Measurements from ENCODE around the gene NRG2.

NRG2 gene

GRCh38 chr5:139962445-139962844 is 80.7 kb downstream of the NRG2 start:
- no peak for DNase-seq (ENCODE audit: low read depth in 2 of 2)
- TF ChIP-seq, protein P1, sequence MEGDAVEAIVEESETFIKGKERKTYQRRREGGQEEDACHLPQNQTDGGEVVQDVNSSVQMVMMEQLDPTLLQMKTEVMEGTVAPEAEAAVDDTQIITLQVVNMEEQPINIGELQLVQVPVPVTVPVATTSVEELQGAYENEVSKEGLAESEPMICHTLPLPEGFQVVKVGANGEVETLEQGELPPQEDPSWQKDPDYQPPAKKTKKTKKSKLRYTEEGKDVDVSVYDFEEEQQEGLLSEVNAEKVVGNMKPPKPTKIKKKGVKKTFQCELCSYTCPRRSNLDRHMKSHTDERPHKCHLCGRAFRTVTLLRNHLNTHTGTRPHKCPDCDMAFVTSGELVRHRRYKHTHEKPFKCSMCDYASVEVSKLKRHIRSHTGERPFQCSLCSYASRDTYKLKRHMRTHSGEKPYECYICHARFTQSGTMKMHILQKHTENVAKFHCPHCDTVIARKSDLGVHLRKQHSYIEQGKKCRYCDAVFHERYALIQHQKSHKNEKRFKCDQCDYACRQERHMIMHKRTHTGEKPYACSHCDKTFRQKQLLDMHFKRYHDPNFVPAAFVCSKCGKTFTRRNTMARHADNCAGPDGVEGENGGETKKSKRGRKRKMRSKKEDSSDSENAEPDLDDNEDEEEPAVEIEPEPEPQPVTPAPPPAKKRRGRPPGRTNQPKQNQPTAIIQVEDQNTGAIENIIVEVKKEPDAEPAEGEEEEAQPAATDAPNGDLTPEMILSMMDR (IDR thresholded peaks at IDR 0.05; ENCODE audit: low read depth, low read length) = no peak
- no peak overlapping the region for H3K4me3 ChIP-seq (replicated peaks in 1 of 2; ENCODE audit: low read depth in 2 of 2, low read length in 2 of 2)

- DNase-seq (ENCODE audit: low read depth in 2 of 2) = no peak
- no peak overlapping the region for H3K4me3 ChIP-seq (replicated peaks in 1 of 2; ENCODE audit: low read depth in 2 of 2, low read length in 2 of 2)
- TF ChIP-seq, protein P1 (IDR thresholded peaks at IDR 0.05; ENCODE audit: low read depth, low read length) = no peak
Observed at GRCh38 chr5:139961435-139962157, 81.5 kb downstream of the NRG2 start.

DNA sequence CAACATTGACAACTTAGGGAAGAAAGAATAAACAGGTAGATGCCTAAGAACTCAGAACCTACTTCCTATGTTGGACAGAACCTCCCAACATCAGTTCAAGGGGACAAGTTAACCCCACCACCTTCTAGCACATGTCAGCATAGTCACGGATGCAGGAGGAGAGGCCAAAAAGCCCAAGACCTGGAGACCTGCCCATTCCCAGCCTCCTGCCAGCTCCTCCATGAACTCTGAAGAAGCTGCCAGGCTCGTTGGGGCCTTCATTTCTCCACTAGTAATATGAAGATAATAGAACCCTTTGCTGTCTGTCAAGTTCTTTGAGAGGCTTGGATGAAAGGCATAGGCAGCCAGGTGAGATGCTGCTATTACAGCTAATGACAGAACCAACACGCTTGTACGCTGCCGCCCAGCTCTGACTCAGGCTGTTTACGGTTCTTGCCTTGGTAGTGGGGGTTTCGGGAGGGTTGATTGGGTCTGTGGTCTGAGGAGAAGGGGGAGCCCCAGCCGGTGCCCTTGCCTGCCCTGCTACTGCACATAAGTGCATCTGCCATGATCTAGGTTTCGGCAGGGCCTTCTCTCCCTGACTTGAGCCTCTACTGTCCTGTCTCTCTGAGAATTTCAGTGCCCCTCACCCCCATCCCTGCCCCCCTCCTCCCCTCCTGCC is 82.2 kb downstream of the NRG2 start:
- no peak overlapping the region for H3K4me3 ChIP-seq (replicated peaks in 1 of 2; ENCODE audit: low read depth in 2 of 2, low read length in 2 of 2)
- TF ChIP-seq, protein P1 (IDR thresholded peaks at IDR 0.05; ENCODE audit: low read depth, low read length) = no peak
- no peak for DNase-seq (ENCODE audit: low read depth in 2 of 2)

GRCh38 chr5:139958432-139959148 is 84.5 kb downstream of the NRG2 start:
- TF ChIP-seq, protein P1 (IDR thresholded peaks at IDR 0.05; ENCODE audit: low read depth, low read length) = no peak
- DNase-seq (ENCODE audit: low read depth in 2 of 2) = no peak
- no peak overlapping the region for H3K4me3 ChIP-seq (replicated peaks in 1 of 2; ENCODE audit: low read depth in 2 of 2, low read length in 2 of 2)

- H3K4me3 ChIP-seq (replicated peaks in 1 of 2; ENCODE audit: low read depth in 2 of 2, low read length in 2 of 2) = no peak overlapping the region
- DNase-seq (ENCODE audit: low read depth in 2 of 2) = no peak
- TF ChIP-seq, protein P1 (IDR thresholded peaks at IDR 0.05; ENCODE audit: low read depth, low read length) = no peak
Observed at GRCh38 chr5:139956342-139956741, 86.8 kb downstream of the NRG2 start.

- no peak overlapping the region for H3K4me3 ChIP-seq (replicated peaks in 1 of 2; ENCODE audit: low read depth in 2 of 2, low read length in 2 of 2)
- no peak for DNase-seq (ENCODE audit: low read depth in 2 of 2)
- TF ChIP-seq, protein P1 (IDR thresholded peaks at IDR 0.05; ENCODE audit: low read depth, low read length) = no peak
Observed at GRCh38 chr5:139955616-139956273, 87.4 kb downstream of the NRG2 start.
